DOHH2 (cell line): ENCODE results near the gene SEZ6.

Experiments
- CTCF ChIP-seq: fragments of 200-600 bp; sonication (generic); IDR thresholded peaks from one replicate; pipeline ENCODE4 v1.5.1; 2014; ENCODE audit warnings: antibody characterized with exemption, mild to moderate bottlenecking, low read depth, low read length; ENCODE audit not compliant: poor library complexity, severe bottlenecking
- EZH2phosphoT487 ChIP-seq: fragments of 200-600 bp; sonication (generic); IDR thresholded peaks from 2 replicates; pipeline ENCODE4 v1.6.1; 2017; ENCODE audit warnings: borderline replicate concordance, mild to moderate bottlenecking, antibody characterized with exemption, low read length, moderate library complexity, mixed read lengths

GRCh38 chr17:28985950-28986713 is 19.7 kb downstream of the SEZ6 start:
- TF ChIP-seq CTCF (no peak), EZH2phosphoT487 (no peak)
